Vagina (tissue), 2 donors: ENCODE measurements around the gene PRR29. TPM values are rescaled to one million over a fixed set of nuclear protein-coding genes. Genes with fewer than 3 reads are reported as not detected.

Experiments used
- DNase-seq, 2 donors: peaks; one replicate each; pipeline ENCODE4 v3.0.0-alpha.2; 2017; ENCODE audit errors: extremely low spot score in 2 of 2
- H3K27ac ChIP-seq: fragments of 200-600 bp; sonication (generic); one replicate; pipeline ENCODE4 v1.5.1; 2019
- H3K27me3 ChIP-seq: fragments of 200-600 bp; sonication (generic); one replicate; pipeline ENCODE4 v1.5.1; 2019
- H3K36me3 ChIP-seq, 2 donors: fragments of 200-600 bp; sonication (generic); one replicate each; pipeline ENCODE4 v1.5.1; 2017 to 2019
- H3K4me1 ChIP-seq: fragments of 200-600 bp; sonication (generic); one replicate; pipeline ENCODE4 v1.5.1; 2019
- H3K4me3 ChIP-seq, 2 donors: fragments of 200-600 bp; sonication (generic); 1 replicate in 1 of 2; 2 replicates in 1 of 2; pipeline ENCODE4 v1.5.1; 2016 to 2019
- H3K9me3 ChIP-seq: fragments of 200-600 bp; sonication (generic); one replicate; pipeline ENCODE4 v1.5.1; 2019
- CTCF ChIP-seq, 3 experiments: fragments of 450-650 bp in 2 of 3; fragments of 200-600 bp in 1 of 3; sonication (generic) in 1 of 3; IDR thresholded peaks; one replicate each; pipeline ENCODE4 v1.5.1; 2017 to 2019; ENCODE audit warnings: antibody characterized with exemption in 3 of 3, mild to moderate bottlenecking in 2 of 3, moderate library complexity in 2 of 3
- POLR2A ChIP-seq, 2 donors: fragments of 450-650 bp; IDR thresholded peaks; one replicate each; pipeline ENCODE4 v1.6.1; 2017; ENCODE audit warnings: antibody characterized with exemption in 2 of 2, mild to moderate bottlenecking in 2 of 2, moderate library complexity in 2 of 2
- POLR2AphosphoS5 ChIP-seq, 2 donors: sonication (generic); formaldehyde crosslinking; IDR thresholded peaks; one replicate each; pipeline ENCODE4 v1.9.0; 2017; ENCODE audit warnings: antibody characterized with exemption in 2 of 2, mild to moderate bottlenecking in 2 of 2, low read depth in 1 of 2; ENCODE audit not compliant: insufficient read depth in 1 of 2
- intact Hi-C: fragments of 100-400 bp; cut with DNase I; formaldehyde crosslinking; loops from one replicate; pipeline ENCODE4 v1.15.1; 2023
- total RNA-seq: library from RNA; depleted of rRNA; stranded (reverse); fragments of >200 nt; gene quantifications from one replicate; pipeline ENCODE4 v1.2.3, GENCODE V29; 2016

The PRR29 gene
- total RNA-seq, 1 donor from 2014 or later: not detected

DNA sequence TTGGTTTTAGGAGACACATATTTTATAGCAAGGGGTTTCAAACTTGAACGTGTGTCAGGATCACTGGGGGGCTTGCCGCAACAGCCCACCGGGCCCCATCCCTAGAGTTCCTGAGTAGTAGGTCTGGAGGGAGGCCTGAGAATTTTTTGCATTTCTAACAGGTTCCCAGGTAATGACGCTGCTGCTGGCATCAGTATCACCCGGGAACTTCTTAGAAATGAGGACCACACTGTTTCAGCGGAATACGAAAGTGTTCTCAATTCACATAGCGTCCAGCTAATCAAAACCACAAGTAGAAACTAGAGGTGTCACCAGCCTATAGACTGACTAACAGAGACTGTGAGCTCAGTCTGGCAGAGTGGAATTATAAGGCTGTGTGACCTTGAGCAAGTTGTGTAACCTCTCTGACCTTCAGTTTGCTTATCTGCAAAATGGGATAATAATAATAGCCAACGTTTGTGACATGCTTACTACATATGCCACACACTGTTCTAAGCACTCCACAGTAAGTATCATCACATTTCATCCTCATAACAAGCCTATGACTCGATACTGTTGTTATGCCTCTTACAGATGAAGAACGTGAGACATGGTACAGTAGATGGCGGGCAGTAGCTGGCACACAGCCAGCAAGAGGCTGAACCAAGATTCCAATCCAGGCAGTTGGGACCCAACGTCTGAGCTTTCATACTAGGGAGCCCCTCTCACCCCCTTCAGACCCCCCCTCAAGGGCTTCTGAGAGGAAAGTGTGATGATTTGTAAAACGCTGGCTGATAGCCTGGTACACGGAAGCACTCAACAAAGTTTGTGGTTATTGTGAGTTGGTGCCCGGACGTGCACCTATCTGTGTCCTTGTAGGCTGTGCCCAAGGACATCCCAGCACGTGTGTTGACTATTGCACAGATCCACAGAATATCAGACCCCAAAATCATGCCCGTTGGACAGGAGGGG, 26.9 kb downstream of the PRR29 start:
- DNase-seq: peak in 1 of 2 donors; percentile 85
- H3K36me3 ChIP-seq: no peaks in the 10 kb centered on the region
- no peak overlapping the region for H3K27ac ChIP-seq
- no peaks in the 10 kb centered on the region for H3K9me3 ChIP-seq
- intact Hi-C loops: loop anchor here (5.0 to 10.0 kb wide), 2 partner anchors 107 to 110 kb away; partner anchors contain the start of genes CSHL1, ERN1 and GH1
- no peaks in the 10 kb centered on the region for H3K27me3 ChIP-seq
- H3K4me1 ChIP-seq: peaks cover 10% of the 10 kb centered on the region
- TF ChIP-seq POLR2A (IDR thresholded peaks at IDR 0.05) (no peak), CTCF (IDR thresholded peaks at IDR 0.05) (no peak), POLR2AphosphoS5 (IDR thresholded peaks at IDR 0.05; ENCODE audit: insufficient read depth in 1 of 2, low read depth in 1 of 2) (no peak)
- peak overlapping the region in 1 of 2 donors; percentile 0 for H3K4me3 ChIP-seq

DNA sequence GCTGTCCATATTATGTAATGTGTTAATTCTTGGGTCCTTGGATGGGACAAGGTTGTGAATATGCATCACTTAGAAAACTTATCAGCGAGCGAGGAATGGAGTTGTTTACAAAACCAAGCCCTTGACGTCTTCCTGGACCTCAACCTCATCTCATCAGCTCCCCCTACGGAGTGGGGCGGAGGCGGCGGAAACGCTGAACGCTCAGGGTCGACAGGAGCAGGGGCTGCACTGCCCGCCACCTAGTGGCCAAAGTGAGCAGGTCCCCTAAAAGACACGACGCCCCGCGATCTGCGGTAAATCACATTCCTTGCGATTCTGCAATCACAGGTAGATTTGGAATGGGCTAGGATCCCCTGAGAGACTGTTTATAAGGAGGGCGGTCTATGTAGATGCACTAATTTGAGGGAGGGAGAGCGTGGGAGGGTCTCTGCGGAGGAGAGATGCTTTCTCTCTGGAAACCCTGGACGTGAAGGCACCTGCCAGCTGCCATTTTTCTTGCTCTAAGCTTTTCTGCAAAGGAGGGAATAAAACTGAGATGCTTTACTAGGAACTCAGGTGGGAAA, 27.7 kb downstream of the PRR29 start:
- no peak overlapping the region for H3K27ac ChIP-seq
- H3K4me3 ChIP-seq: peak overlapping the region in 1 of 2 donors; percentile 0
- no peaks in the 10 kb centered on the region for H3K36me3 ChIP-seq
- H3K9me3 ChIP-seq: no peaks in the 10 kb centered on the region
- peak in 1 of 2 donors; percentile 84 for DNase-seq
- no peaks in the 10 kb centered on the region for H3K27me3 ChIP-seq
- no peak for TF ChIP-seq POLR2A (IDR thresholded peaks at IDR 0.05)
- TF ChIP-seq CTCF (IDR thresholded peaks at IDR 0.05): peak; percentile 83 to 97 (median 90)
- TF ChIP-seq POLR2AphosphoS5 (IDR thresholded peaks at IDR 0.05; ENCODE audit: insufficient read depth in 1 of 2, low read depth in 1 of 2): peak in 1 of 2 donors; percentile 11
- intact Hi-C loops: loop anchor here (5.0 to 10.0 kb wide), 2 partner anchors 106 to 111 kb away; partner anchors contain the start of genes CSHL1, ERN1 and GH1
- H3K4me1 ChIP-seq: peaks cover 10% of the 10 kb centered on the region

GRCh38 chr17:64028874-64029464, 30.8 kb downstream of the PRR29 start:
- Histone ChIP-seq H3K4me1 (peaks cover 10% of the 10 kb centered on the region), H3K9me3 (no peaks in the 10 kb centered on the region), H3K27me3 (no peaks in the 10 kb centered on the region), H3K4me3 (no peak overlapping the region), H3K27ac (no peak overlapping the region), H3K36me3 (no peaks in the 10 kb centered on the region)
- TF ChIP-seq POLR2A (IDR thresholded peaks at IDR 0.05) (no peak), CTCF (IDR thresholded peaks at IDR 0.05) (peak; percentile 63 to 79 (median 68))
- intact Hi-C loops: loop anchor here (5.0 to 10.0 kb wide), 2 partner anchors 103 to 114 kb away; partner anchors contain the start of genes CSHL1, ERN1 and GH1
- no peak for DNase-seq

GRCh38 chr17:64032081-64032480, 33.9 kb downstream of the PRR29 start:
- H3K27me3 ChIP-seq: no peaks in the 10 kb centered on the region
- no peaks in the 10 kb centered on the region for H3K36me3 ChIP-seq
- intact Hi-C loops: no loop called here
- no peak overlapping the region for H3K4me3 ChIP-seq
- no peak for TF ChIP-seq POLR2A (IDR thresholded peaks at IDR 0.05)
- TF ChIP-seq POLR2AphosphoS5 (IDR thresholded peaks at IDR 0.05; ENCODE audit: insufficient read depth in 1 of 2, low read depth in 1 of 2): no peak
- TF ChIP-seq CTCF (IDR thresholded peaks at IDR 0.05): no peak
- H3K27ac ChIP-seq: no peak overlapping the region
- DNase-seq: no peak
- H3K9me3 ChIP-seq: no peaks in the 10 kb centered on the region
- no peaks in the 10 kb centered on the region for H3K4me1 ChIP-seq
